Astrocyte of the cerebellum (primary cell): ENCODE data around the gene OR8B3.

ENCODE experiments used
- DNase-seq: peaks from one replicate; pipeline ENCODE4 v3.0.0-alpha.2; 2011; ENCODE audit warnings: low read depth
- H3K4me3 ChIP-seq: 2 replicates; pipeline ENCODE4 v1.5.1; 2011; ENCODE audit warnings: mild to moderate bottlenecking, low read depth, low read length, moderate library complexity
- CTCF ChIP-seq: IDR thresholded peaks from 2 replicates; pipeline ENCODE4 v1.5.1; 2012; ENCODE audit warnings: low read length, low read depth, moderate library complexity, mild to moderate bottlenecking; ENCODE audit errors: missing control alignments
- in situ Hi-C: cut with HindIII; loops from 2 replicates; pipeline ENCODE4 v1.10.0; 2017; ENCODE audit warnings: low sequenced_read_pairs

OR8B3 gene, protein sequence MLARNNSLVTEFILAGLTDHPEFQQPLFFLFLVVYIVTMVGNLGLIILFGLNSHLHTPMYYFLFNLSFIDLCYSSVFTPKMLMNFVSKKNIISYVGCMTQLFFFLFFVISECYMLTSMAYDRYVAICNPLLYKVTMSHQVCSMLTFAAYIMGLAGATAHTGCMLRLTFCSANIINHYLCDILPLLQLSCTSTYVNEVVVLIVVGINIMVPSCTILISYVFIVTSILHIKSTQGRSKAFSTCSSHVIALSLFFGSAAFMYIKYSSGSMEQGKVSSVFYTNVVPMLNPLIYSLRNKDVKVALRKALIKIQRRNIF

GRCh38 chr11:124398924-124399323 lies at the start of gene OR8B3:
TSS of gene OR8B3 (minus strand) at chr11:124399024. CDS start at chr11:124397351, 1,673 bp downstream.
- no peak for TF ChIP-seq CTCF
- H3K4me3 ChIP-seq = no peak within 1 kb of the TSS
- DNase-seq = no peak
- in situ Hi-C loops = no loop called here

DNA sequence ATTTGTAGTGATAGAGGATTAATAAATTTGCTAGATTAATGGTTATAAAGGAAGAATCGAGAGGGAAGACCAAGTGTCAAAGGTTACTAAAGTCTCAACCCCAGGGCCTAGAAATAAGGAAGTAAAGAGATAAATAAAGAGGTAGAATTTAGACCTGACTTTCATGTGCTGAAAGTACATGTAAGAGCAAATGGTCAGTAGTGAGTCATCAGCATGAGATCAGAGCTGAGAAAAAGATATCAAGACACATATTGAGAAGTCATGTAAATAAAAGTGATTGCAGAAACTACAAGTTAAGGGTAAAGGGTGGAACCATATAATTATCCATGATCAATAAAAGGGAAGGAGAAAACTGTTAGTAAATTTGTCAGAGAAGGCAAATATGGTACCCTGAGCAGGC lies 48.1 kb upstream of the OR8B3 start:
- TF ChIP-seq CTCF = no peak
- no peak for DNase-seq
- in situ Hi-C loops = no loop called here
- no peak overlapping the region for H3K4me3 ChIP-seq

GRCh38 chr11:124445646-124446150 lies 46.9 kb upstream of the OR8B3 start, which contains the start of gene OR8B8:
TSS of gene OR8B8 (minus strand) at chr11:124445696. CDS start at chr11:124441085, 4,611 bp downstream.
- TF ChIP-seq CTCF = no peak
- DNase-seq = no peak
- in situ Hi-C loops = no loop called here
- no peak within 1 kb of the TSS for H3K4me3 ChIP-seq

- no peak overlapping the region for H3K4me3 ChIP-seq
- DNase-seq = no peak
- in situ Hi-C loops = no loop called here
- TF ChIP-seq CTCF = no peak
These were observed 44.0 kb upstream of the OR8B3 start for GRCh38 chr11:124442847-124443246.

GRCh38 chr11:124442442-124442841 lies 43.6 kb upstream of the OR8B3 start:
- in situ Hi-C loops = no loop called here

DNA sequence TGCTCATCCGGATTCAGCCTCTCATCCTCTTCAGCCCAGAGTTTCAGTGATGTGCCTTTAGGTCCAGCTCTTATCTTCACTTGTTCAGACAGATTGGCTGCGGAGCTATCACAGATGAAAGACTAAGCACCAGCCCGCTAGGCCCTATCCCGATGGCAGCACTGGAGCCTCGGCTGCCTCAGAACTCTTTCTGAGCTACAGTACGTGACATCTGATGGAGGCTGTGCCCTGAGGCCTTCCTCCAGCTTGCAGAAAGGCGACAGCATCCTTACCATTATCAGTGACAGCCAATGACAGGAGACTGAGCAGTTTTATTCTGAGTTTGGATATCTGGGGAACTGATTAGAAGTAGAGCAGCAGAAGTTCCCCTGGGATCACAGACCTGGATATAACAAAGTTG lies 42.7 kb upstream of the OR8B3 start:
- DNase-seq = no peak
- TF ChIP-seq CTCF = no peak
- H3K4me3 ChIP-seq = no peak overlapping the region
- in situ Hi-C loops = no loop called here

More at GRCh38 chr11:124442442-124442841, 43.6 kb upstream of the OR8B3 start:
- TF ChIP-seq CTCF = no peak
- DNase-seq = no peak
- no peak overlapping the region for H3K4me3 ChIP-seq
